Esophagus (tissue), 2 donors: ENCODE data around the gene IFITM5. TPM values are rescaled to one million over a fixed set of nuclear protein-coding genes. Genes with fewer than 3 reads are reported as not detected.
"Not testable (repeated sequence)": the region's sequence is repeated elsewhere in the genome, so short reads cannot be mapped to it uniquely, and the experiment has no call there.

ENCODE experiments used
- H3K27ac ChIP-seq, 2 donors: one replicate each; pipeline ENCODE4 v1.5.1; 2013; ENCODE audit warnings: low read depth in 2 of 2, mild to moderate bottlenecking in 2 of 2, inconsistent platforms in 1 of 2, low read length in 1 of 2, moderate library complexity in 1 of 2
- H3K27me3 ChIP-seq, 2 donors: one replicate each; pipeline ENCODE4 v1.6.1; 2013; ENCODE audit warnings: low read length in 2 of 2, control low read depth in 1 of 2, mild to moderate bottlenecking in 1 of 2; ENCODE audit not compliant: insufficient read depth in 2 of 2, control insufficient read depth in 1 of 2
- H3K36me3 ChIP-seq, 2 donors: one replicate each; pipeline ENCODE4 v1.6.1; 2013; ENCODE audit warnings: low read length in 1 of 2; ENCODE audit not compliant: control insufficient read depth in 2 of 2, insufficient read depth in 2 of 2
- H3K4me1 ChIP-seq, 2 donors: one replicate each; pipeline ENCODE4 v1.6.1; 2013; ENCODE audit warnings: low read length in 1 of 2; ENCODE audit not compliant: control insufficient read depth in 2 of 2, insufficient read depth in 2 of 2
- H3K4me3 ChIP-seq, 2 donors: one replicate each; pipeline ENCODE4 v1.5.1; 2013; ENCODE audit warnings: low read length in 2 of 2, mild to moderate bottlenecking in 2 of 2, low read depth in 1 of 2, moderate library complexity in 1 of 2
- H3K9me3 ChIP-seq, 2 donors: one replicate each; pipeline ENCODE4 v1.6.1; 2013; ENCODE audit warnings: mild to moderate bottlenecking in 2 of 2, low read depth in 1 of 2, low read length in 1 of 2, moderate library complexity in 1 of 2; ENCODE audit not compliant: control insufficient read depth in 2 of 2, insufficient read depth in 1 of 2
- WGBS, 2 donors: extraction: QIAGEN DNeasy Blood & Tissue Kit; methylation state at CpG; one replicate each; pipeline ENCODE4 v1.1.7; 2013; 5-methylcytosine and 5-hydroxymethylcytosine counted together
- polyA plus RNA-seq, 2 donors: library from polyadenylated mRNA; stranded (reverse); fragments of 200-250 nt; gene quantifications; one replicate each; pipeline ENCODE4 v1.2.3, GENCODE V29; 2013
- donor health status: healthy with polysubstance abuse.
- donor health status: Bipolar disorder and iron deficiency.

Gene IFITM5
- polyA plus RNA-seq, 2 donors: not detected

DNA sequence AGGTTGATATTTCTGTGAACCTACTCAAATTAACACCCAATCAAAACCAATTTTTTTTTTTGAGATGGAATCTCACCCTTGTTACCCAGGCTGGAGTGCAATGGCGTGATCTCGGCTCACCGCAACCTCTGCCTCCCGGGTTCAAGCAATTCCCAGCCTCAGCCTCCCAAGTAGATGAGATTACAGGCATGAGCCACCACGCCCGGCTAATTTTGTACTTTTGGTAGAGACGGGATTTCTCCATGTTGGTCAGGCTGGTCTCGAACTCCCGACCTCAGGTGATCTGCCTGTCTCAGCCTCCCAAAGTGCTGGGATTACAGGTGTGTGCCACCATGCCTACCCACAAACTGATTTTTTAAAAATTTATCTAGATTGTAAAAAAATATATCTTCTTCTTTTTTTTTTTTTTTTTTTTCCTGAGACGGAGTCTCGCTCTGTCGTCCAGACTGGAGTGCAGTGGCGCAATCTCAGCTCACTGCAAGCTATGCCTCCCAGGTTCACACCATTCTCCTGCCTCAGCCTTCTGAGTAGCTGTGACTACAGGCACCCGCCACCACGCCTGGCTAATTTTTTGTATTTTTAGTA, 29.3 kb upstream of the IFITM5 start:
- not testable (repeated sequence) for H3K9me3 ChIP-seq, H3K27me3 ChIP-seq, H3K27ac ChIP-seq, H3K4me1 ChIP-seq, H3K4me3 ChIP-seq, H3K36me3 ChIP-seq
- WGBS, 2 donors: 91 to 93% methylated on average over 15 of the region's 15 CpGs

DNA sequence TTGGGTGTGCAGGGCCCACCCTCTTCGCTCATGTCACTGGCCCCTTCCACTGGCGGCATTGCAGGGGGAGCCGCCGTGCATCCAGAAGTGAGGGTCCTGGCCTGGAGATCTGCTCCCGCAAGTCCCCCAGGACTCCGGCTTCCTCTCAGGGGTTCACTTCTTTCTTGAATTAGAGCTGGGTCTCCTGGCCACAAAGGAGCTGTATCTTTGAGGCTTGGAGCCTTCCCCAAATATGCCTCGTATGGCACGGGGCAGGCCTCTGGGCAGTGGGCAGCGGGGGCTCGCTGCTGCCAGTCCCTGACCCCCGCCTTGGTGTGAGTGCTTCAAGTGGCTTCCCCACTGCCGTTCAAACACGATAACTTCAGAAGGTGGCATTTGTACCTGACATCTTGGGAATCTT, 28.7 kb upstream of the IFITM5 start:
- Histone ChIP-seq H3K27ac (no peak overlapping the region), H3K4me1 (peaks cover 6 to 7% of the 10 kb centered on the region in 2 donors), H3K36me3 (no peaks in the 10 kb centered on the region), H3K4me3 (no peak overlapping the region), H3K27me3 (no peaks in the 10 kb centered on the region), H3K9me3 (no peaks in the 10 kb centered on the region)
- WGBS, 2 donors: 97 to 98% methylated on average over 13 of the region's 13 CpGs

DNA sequence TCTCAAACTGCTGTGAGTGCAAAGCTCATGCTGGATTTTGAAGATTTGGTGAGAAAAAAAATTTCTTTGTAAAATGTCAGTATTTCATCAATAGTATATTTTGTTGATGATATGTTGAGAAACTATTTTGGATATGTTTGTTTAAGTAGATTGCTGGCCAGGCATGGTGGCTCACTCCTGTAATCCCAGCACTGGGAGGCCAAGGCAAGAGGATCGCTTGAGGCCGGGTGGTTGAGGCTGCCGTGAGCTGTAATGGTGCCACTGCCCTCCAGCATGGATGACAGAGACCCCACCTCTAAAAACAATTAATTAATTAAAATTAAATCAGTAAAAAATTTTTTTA, 28.2 kb upstream of the IFITM5 start:
- 96% methylated on average over 3 of the region's 3 CpGs for WGBS, 2 donors
- Histone ChIP-seq H3K4me1 (peaks cover 3 to 7% of the 10 kb centered on the region in 2 donors), H3K27me3 (no peaks in the 10 kb centered on the region), H3K9me3 (no peaks in the 10 kb centered on the region), H3K27ac (peak overlapping the region; percentile 78 to 83), H3K4me3 (no peak overlapping the region), H3K36me3 (no peaks in the 10 kb centered on the region)

DNA sequence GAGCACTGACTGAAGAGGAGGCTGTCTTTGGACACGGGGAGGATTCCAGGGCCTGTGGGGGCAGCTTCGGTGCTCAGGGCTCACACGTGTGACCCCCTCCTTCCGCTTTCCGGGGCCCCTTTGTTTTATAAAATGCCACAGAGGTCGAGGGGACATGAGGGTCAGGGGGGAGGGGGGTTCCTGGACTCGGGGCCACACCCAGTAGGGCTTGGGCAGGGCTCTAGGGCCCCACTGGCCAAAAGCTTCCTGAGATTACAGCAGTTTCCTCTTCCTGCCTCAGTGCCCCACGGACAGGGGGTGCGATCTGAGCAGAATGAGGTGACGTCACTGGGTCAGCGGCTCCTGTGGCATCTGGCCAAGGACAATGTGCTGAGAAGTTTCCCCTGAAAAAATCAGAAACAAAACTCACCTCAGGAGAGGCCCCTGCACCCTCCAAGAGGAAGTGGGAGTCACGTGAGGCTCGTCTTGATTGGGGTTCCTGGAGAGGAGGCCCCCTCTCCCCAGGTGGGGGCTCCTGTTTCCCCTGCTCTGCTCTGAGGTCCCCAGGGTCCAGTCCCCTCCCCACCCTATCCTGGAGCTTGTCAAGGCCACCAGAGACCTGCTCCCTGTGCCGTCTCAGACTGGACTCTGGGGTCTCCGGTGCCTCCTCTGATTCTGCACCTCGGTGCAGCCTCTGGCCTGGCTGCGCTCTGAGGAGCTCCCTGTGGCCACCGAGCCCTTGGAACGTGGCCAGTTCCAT, 27.7 kb upstream of the IFITM5 start:
- Histone ChIP-seq H3K9me3 (no peaks in the 10 kb centered on the region), H3K4me1 (peaks cover 3 to 7% of the 10 kb centered on the region in 2 donors), H3K27me3 (no peaks in the 10 kb centered on the region), H3K36me3 (no peaks in the 10 kb centered on the region), H3K4me3 (no peak overlapping the region), H3K27ac (peak overlapping the region; percentile 83)
- 29 to 39% methylated on average over 19 of the region's 19 CpGs for WGBS, 2 donors

DNA sequence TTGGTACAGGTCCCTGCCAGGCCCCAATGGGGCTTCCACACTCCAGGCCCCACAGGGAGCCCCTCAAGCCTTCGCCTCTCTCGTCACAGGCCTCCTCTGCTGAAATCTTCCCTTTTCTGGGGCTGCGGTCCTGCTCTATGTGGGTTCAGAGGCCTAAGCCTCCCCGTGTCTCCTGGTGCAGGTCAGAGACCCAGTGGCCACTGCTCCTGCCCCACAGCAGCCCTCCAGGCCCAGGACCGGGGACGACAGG, 27.2 kb upstream of the IFITM5 start:
- 63 to 67% methylated on average over 6 of the region's 6 CpGs for WGBS, 2 donors
- no peaks in the 10 kb centered on the region for H3K36me3 ChIP-seq
- H3K9me3 ChIP-seq: no peaks in the 10 kb centered on the region
- H3K4me1 ChIP-seq: peaks cover 3 to 7% of the 10 kb centered on the region in 2 donors
- H3K27ac ChIP-seq: peak overlapping the region; percentile 83
- no peak overlapping the region for H3K4me3 ChIP-seq
- no peaks in the 10 kb centered on the region for H3K27me3 ChIP-seq

DNA sequence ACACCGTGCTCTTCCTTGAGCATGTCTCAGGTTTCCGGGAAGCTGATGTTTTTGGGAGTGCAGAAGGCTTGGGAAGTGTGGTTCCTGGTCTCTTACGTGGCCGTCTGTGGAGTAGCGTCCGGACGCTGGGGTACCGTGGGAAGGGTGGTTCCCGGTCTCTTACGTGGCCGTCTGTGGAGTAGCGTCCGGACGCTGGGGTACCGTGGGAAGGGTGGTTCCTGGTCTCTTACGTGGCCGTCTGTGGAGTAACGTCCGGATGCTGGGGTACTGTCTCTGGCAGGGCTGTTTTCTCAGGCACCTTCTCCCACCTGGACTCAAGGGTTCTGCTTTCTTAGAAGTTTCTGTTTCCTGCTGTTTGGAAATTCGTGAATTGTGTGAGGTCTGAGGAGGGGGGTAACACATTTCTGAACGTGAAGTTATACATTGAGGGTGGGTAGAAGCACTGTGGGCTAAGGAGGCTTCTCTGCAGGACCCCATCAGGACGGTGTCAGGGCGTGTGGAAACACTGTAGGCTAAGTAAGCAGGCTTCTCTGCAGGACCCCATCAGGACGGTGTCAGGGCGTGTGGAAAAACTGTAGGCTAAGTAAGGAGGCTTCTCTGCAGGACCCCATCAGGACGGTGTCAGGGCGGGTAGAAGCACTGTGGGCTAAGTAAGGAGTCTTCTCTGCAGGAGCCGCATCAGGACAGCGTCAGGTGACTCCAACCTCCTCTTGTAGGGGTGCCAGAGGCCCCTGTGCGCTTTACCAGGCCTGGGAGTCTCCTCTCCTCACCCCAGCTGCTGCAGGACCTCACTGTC, 26.7 kb upstream of the IFITM5 start:
- Histone ChIP-seq H3K4me1 (peaks cover 3 to 7% of the 10 kb centered on the region in 2 donors), H3K27me3 (no peaks in the 10 kb centered on the region), H3K36me3 (no peaks in the 10 kb centered on the region), H3K9me3 (no peaks in the 10 kb centered on the region), H3K27ac (peak overlapping the region; percentile 83), H3K4me3 (no peak overlapping the region)
- WGBS, 2 donors: 88% methylated on average over 30 of the region's 30 CpGs

DNA sequence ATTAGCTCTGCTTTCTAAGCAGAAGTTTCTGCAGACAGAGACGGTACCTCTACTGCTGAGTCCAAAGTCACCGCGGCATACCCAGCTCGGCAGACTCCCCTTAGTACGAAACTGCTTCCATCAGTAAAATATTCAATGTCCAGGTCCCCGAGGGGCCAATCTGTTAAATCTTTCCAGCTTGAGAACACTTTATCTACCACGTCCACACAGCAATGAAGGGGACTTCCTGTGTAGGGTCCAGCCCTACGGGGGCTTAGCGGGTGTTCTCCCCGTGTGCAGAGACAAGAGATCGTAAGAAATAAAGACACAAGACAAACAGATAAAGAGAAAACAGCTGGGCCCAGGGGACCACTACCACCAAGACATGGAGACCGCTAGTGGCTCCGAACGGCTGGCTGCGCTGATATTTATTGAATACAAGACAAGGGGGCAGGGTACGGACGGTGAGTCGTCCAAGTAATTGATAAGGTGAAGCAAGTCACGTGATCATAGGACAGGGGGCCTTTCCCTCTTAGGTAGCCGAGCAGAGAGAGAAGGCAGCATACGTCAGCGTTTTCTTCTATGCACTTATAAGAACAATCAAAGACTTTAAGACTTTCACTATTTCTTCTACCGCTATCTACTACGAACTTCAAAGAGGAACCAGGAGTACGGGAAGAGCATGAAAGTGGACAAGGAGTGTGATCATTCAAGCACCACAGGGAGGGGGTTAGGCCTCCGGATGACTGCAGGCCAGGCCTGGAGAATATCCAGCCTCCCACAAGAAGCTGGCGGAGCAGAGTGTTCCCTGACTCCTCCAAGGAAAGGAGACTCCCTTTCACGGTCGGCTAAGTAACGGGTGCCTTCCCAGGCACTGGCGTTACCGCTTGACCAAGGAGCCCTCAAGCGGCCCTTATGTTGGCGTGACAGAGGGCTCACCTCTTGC, 25.5 kb upstream of the IFITM5 start:
- H3K27me3 ChIP-seq, H3K36me3 ChIP-seq, H3K9me3 ChIP-seq, H3K4me3 ChIP-seq, H3K4me1 ChIP-seq: not testable (repeated sequence)
- whole genome bisulfite sequencing, 2 donors: 68 to 69% methylated on average over 26 to 28 of the region's 34 CpGs
- peak overlapping the region in 1 of 2 donors; percentile 82 for H3K27ac ChIP-seq

DNA sequence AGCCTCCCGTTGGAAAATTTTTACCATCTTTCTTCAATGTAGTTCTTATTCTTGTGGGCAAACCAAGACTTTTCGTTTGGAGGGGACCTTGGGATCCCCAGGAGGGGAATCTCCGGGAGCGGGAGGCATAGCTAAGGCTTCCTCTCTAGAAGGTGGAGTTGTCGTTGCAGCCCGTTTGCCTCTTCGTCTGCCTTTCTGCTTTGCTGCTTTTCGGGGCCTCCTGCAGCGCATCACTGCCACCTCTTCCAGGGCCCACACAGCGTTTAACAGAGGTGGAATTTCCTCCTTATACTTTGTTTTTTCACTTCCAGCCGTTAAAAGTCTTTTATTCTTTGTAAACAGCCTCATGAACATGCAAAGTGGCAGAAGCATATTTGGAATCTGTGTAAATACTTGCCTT, 24.8 kb upstream of the IFITM5 start:
- WGBS, 2 donors: 71 to 76% methylated on average over 11 of the region's 11 CpGs
- peak overlapping the region in 1 of 2 donors; percentile 42 for H3K27ac ChIP-seq
- H3K4me3 ChIP-seq: no peak overlapping the region
- no peaks in the 10 kb centered on the region for H3K36me3 ChIP-seq
- H3K4me1 ChIP-seq: peaks cover 3 to 4% of the 10 kb centered on the region in 2 donors
- no peaks in the 10 kb centered on the region for H3K27me3 ChIP-seq
- H3K9me3 ChIP-seq: no peaks in the 10 kb centered on the region

DNA sequence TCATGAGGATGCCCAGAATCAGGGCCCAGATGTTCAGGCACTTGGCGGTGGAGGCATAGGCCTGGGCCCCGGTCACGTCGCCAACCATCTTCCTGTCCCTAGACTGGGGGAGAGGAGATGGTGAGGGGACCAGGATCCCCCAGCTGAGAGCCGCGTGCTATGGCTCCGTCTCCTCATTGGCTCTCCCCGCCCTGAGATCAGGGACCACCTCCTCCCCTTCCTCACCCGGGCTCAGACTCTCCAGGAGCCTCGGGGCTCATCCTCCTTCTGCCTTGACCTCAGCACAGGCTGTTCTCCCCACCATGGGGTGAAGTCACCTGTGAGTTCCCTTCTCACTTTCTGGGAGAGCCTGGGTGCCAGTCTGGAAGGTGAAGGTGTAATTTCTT, 20.6 kb upstream of the IFITM5 start:
- WGBS, 2 donors: 6 to 29% methylated on average over 7 to 9 of the region's 10 CpGs
- H3K9me3 ChIP-seq, H3K27me3 ChIP-seq, H3K4me1 ChIP-seq, H3K36me3 ChIP-seq: not testable (repeated sequence)
- peak overlapping the region; percentile 62 to 85 for H3K4me3 ChIP-seq
- H3K27ac ChIP-seq: peak overlapping the region; percentile 87 to 92
